Sigmoid colon (tissue), 4 donors: ENCODE results near the gene PPFIBP2.

Experiments
- POLR2A ChIP-seq, 2 donors: fragments of 450-650 bp; IDR thresholded peaks; one replicate each; pipeline ENCODE4 v1.6.1; 2016; ENCODE audit warnings: antibody characterized with exemption in 2 of 2, mild to moderate bottlenecking in 2 of 2, moderate library complexity in 2 of 2
- POLR2AphosphoS5 ChIP-seq, 4 donors: sonication (generic); formaldehyde crosslinking; IDR thresholded peaks; one replicate each; pipeline ENCODE4 v1.6.1; 2017; ENCODE audit warnings: antibody characterized with exemption in 4 of 4
- TF ChIP-seq, protein P1 (sequence below), 4 experiments: fragments of 450-650 bp in 3 of 4; fragments of 200-600 bp in 1 of 4; IDR thresholded peaks; one replicate each; pipeline ENCODE4 v1.5.1; 2016 to 2019; ENCODE audit warnings: antibody characterized with exemption in 4 of 4, mild to moderate bottlenecking in 3 of 4, moderate library complexity in 2 of 4

DNA sequence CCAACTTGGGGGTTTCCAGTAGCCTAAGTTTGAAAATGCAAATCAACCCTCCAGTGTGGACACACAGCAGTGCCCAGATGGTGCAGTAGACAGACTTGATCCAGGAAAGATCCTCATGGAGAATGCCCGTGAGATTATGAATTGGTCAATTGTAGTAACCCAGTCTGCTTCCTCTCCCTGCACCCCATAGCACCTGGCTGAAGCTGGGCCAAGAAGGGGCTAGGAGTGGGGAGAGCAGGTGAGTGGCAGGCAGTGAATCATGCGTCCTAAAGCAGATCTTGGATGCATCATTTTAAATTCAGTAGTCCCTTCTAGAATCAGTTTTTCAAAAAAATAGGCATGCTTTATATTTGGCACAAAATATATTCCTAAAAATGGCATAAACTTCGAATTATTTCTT is 107.3 kb downstream of the PPFIBP2 start:
- TF ChIP-seq, protein P1, sequence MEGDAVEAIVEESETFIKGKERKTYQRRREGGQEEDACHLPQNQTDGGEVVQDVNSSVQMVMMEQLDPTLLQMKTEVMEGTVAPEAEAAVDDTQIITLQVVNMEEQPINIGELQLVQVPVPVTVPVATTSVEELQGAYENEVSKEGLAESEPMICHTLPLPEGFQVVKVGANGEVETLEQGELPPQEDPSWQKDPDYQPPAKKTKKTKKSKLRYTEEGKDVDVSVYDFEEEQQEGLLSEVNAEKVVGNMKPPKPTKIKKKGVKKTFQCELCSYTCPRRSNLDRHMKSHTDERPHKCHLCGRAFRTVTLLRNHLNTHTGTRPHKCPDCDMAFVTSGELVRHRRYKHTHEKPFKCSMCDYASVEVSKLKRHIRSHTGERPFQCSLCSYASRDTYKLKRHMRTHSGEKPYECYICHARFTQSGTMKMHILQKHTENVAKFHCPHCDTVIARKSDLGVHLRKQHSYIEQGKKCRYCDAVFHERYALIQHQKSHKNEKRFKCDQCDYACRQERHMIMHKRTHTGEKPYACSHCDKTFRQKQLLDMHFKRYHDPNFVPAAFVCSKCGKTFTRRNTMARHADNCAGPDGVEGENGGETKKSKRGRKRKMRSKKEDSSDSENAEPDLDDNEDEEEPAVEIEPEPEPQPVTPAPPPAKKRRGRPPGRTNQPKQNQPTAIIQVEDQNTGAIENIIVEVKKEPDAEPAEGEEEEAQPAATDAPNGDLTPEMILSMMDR (IDR thresholded peaks at IDR 0.05) = no peak
- no peak for TF ChIP-seq POLR2A (IDR thresholded peaks at IDR 0.05)
- no peak for TF ChIP-seq POLR2AphosphoS5 (IDR thresholded peaks at IDR 0.05)
